Glutamatergic neuron (in vitro differentiated cells): ENCODE results near the gene SETD2. TPM values are rescaled to one million over a fixed set of nuclear protein-coding genes. Genes with fewer than 3 reads are reported as not detected.

Experiments used
- DNase-seq: peaks from one replicate; pipeline ENCODE4 v3.0.0; 2022
- H3K27ac Mint-ChIP-seq: one replicate; pipeline ENCODE4 v1.8.0; 2020; ENCODE audit warnings: mild to moderate bottlenecking, mixed read lengths, inconsistent platforms; ENCODE audit not compliant: unreplicated experiment
- H3K27me3 Mint-ChIP-seq: one replicate; pipeline ENCODE4 v1.8.0; 2020; ENCODE audit warnings: mild to moderate bottlenecking, moderate library complexity, mixed read lengths, inconsistent platforms; ENCODE audit not compliant: unreplicated experiment
- H3K36me3 Mint-ChIP-seq: one replicate; pipeline ENCODE4 v1.8.0; 2020; ENCODE audit warnings: mild to moderate bottlenecking, mixed read lengths, inconsistent platforms; ENCODE audit not compliant: unreplicated experiment
- H3K4me1 Mint-ChIP-seq: one replicate; pipeline ENCODE4 v1.8.0; 2020; ENCODE audit warnings: mild to moderate bottlenecking, low read depth, mixed read lengths, inconsistent platforms; ENCODE audit not compliant: unreplicated experiment
- H3K4me3 Mint-ChIP-seq: one replicate; pipeline ENCODE4 v1.8.0; 2020; ENCODE audit warnings: mild to moderate bottlenecking, mixed read lengths, inconsistent platforms; ENCODE audit not compliant: unreplicated experiment
- H3K9me3 Mint-ChIP-seq: one replicate; pipeline ENCODE4 v1.8.0; 2020; ENCODE audit warnings: mild to moderate bottlenecking, moderate library complexity, mixed read lengths, inconsistent platforms; ENCODE audit not compliant: unreplicated experiment
- CTCF ChIP-seq: fragments of 200-600 bp; sonication (generic); IDR thresholded peaks from one replicate; pipeline ENCODE4 v1.5.0; 2021; ENCODE audit not compliant: partially characterized antibody, unreplicated experiment
- total RNA-seq: library from RNA; stranded (reverse); fragmentation: NEBNext Ultra II Directional; extraction: Animal tissue kit (Norgen Biotek cat#: 25700); gene quantifications from one replicate; pipeline ENCODE4 v1.2.1, GENCODE V29; 2021; ENCODE audit not compliant: unreplicated experiment

SETD2 gene
- total RNA-seq, 1 donor from 2014 or later, result 59.1 TPM

GRCh38 chr3:46994801-46995731 is 168.8 kb downstream of the SETD2 start:
- H3K4me3 Mint-ChIP-seq, result no peak overlapping the region
- no peaks in the 10 kb centered on the region for H3K36me3 Mint-ChIP-seq
- no peak for DNase-seq
- H3K9me3 Mint-ChIP-seq, result no peaks in the 10 kb centered on the region
- no peak overlapping the region for H3K27ac Mint-ChIP-seq
- TF ChIP-seq CTCF, result no peak
- H3K4me1 Mint-ChIP-seq, result peaks cover 6% of the 10 kb centered on the region
- H3K27me3 Mint-ChIP-seq, result peaks cover 4% of the 10 kb centered on the region

GRCh38 chr3:46993986-46994385 is 169.9 kb downstream of the SETD2 start:
- Mint-ChIP-seq H3K27me3 (peaks cover 2% of the 10 kb centered on the region), H3K4me1 (peaks cover 3% of the 10 kb centered on the region), H3K4me3 (no peak overlapping the region), H3K27ac (no peak overlapping the region), H3K9me3 (no peaks in the 10 kb centered on the region), H3K36me3 (no peaks in the 10 kb centered on the region)
- no peak for DNase-seq
- no peak for TF ChIP-seq CTCF

- H3K9me3 Mint-ChIP-seq, result no peaks in the 10 kb centered on the region
- H3K27me3 Mint-ChIP-seq, result peaks cover 2% of the 10 kb centered on the region
- no peak overlapping the region for H3K27ac Mint-ChIP-seq
- no peaks in the 10 kb centered on the region for H3K36me3 Mint-ChIP-seq
- TF ChIP-seq CTCF, result no peak
- DNase-seq, result no peak
- no peak overlapping the region for H3K4me3 Mint-ChIP-seq
- H3K4me1 Mint-ChIP-seq, result peaks cover 2% of the 10 kb centered on the region
Observed at GRCh38 chr3:46993292-46993691, 170.6 kb downstream of the SETD2 start.

GRCh38 chr3:46992231-46992630 is 171.7 kb downstream of the SETD2 start:
- Mint-ChIP-seq H3K27ac (no peak overlapping the region), H3K4me3 (no peak overlapping the region), H3K4me1 (no peaks in the 10 kb centered on the region), H3K9me3 (no peaks in the 10 kb centered on the region), H3K36me3 (no peaks in the 10 kb centered on the region), H3K27me3 (peaks cover 2% of the 10 kb centered on the region)
- TF ChIP-seq CTCF, result no peak
- no peak for DNase-seq
